Osteocyte (in vitro differentiated cells): Measurements from ENCODE around the gene ABRACL. TPM values are rescaled to one million over a fixed set of nuclear protein-coding genes. Genes with fewer than 3 reads are reported as not detected.
"Not testable (repeated sequence)": the region's sequence is repeated elsewhere in the genome, so short reads cannot be mapped to it uniquely, and the experiment has no call there.

Experiments used
- DNase-seq: peaks from one replicate; pipeline ENCODE4 v3.0.0; 2021; ENCODE audit warnings: mixed read lengths; ENCODE audit not compliant: unreplicated experiment; ENCODE audit errors: extremely low spot score
- H3K27ac Mint-ChIP-seq: one replicate; pipeline ENCODE4 v1.8.0; 2021; ENCODE audit warnings: mild to moderate bottlenecking, mixed read lengths; ENCODE audit not compliant: unreplicated experiment
- H3K27me3 Mint-ChIP-seq: one replicate; pipeline ENCODE4 v1.8.0; 2021; ENCODE audit warnings: mixed read lengths; ENCODE audit not compliant: unreplicated experiment
- H3K36me3 Mint-ChIP-seq: one replicate; pipeline ENCODE4 v1.8.0; 2021; ENCODE audit warnings: mixed read lengths; ENCODE audit not compliant: unreplicated experiment
- H3K4me1 Mint-ChIP-seq: one replicate; pipeline ENCODE4 v1.8.0; 2021; ENCODE audit warnings: mixed read lengths; ENCODE audit not compliant: unreplicated experiment
- H3K4me3 Mint-ChIP-seq: one replicate; pipeline ENCODE4 v1.8.0; 2021; ENCODE audit warnings: mild to moderate bottlenecking, moderate library complexity, mixed read lengths; ENCODE audit not compliant: unreplicated experiment
- H3K9me3 Mint-ChIP-seq: one replicate; pipeline ENCODE4 v1.8.0; 2021; ENCODE audit warnings: mixed read lengths; ENCODE audit not compliant: unreplicated experiment
- total RNA-seq: library from RNA; stranded (reverse); gene quantifications from 2 replicates; pipeline ENCODE4 v1.2.1, GENCODE V29; 2021
- TF ChIP-seq, protein P1 (sequence below): fragments of 200-600 bp; sonication (generic); IDR thresholded peaks from 2 replicates; pipeline ENCODE4 v1.5.0; 2021; ENCODE audit warnings: antibody characterized with exemption, mild to moderate bottlenecking, moderate library complexity

Gene ABRACL
- total RNA-seq, 1 donor from 2014 or later: 16.9 TPM

DNA sequence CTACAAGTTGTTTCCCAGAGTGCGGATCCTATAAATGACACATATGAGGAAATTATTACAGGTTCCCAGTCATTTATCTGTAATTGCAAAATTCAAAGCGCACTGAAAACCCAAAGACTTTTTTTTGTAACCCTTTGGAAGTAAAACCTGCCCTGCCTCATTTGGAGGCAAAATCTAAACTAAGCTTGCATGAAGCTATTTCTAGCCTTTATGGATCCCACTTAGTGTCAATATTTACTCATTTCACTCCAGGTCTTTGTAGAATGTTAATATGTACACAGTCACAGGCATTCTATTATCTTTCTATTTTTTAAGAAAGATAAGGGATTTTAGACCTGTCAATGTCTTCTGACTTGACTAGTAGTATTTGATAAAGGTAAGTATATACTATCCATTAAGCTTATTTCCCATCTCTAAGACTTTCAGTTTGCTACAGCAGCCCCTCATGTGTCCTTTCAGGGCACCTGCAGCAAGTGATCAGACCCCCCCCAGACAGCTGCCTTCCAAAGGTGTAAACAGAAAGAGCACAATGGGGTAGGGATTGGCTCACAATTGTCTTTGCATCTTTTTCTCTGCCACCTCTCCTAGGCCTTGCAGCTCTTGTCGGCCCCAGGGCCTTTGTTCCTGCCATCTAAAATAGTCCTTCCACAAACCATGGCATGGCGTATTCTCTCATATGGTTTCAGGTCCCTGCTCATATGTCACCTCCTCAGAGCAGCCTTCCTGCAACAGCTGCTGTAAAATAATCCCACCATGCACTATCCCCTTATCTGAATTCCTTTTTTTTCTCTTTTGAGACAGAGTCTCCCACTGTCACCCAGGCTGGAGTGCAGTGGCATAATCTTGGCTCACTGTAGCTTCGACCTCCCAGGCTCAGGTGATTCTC is 39.2 kb upstream of the ABRACL start:
- Mint-ChIP-seq H3K4me3 (no peak overlapping the region), H3K36me3 (no peaks in the 10 kb centered on the region)

GRCh38 chr6:138991206-138991605 is 37.3 kb upstream of the ABRACL start:
- TF ChIP-seq, protein P1, sequence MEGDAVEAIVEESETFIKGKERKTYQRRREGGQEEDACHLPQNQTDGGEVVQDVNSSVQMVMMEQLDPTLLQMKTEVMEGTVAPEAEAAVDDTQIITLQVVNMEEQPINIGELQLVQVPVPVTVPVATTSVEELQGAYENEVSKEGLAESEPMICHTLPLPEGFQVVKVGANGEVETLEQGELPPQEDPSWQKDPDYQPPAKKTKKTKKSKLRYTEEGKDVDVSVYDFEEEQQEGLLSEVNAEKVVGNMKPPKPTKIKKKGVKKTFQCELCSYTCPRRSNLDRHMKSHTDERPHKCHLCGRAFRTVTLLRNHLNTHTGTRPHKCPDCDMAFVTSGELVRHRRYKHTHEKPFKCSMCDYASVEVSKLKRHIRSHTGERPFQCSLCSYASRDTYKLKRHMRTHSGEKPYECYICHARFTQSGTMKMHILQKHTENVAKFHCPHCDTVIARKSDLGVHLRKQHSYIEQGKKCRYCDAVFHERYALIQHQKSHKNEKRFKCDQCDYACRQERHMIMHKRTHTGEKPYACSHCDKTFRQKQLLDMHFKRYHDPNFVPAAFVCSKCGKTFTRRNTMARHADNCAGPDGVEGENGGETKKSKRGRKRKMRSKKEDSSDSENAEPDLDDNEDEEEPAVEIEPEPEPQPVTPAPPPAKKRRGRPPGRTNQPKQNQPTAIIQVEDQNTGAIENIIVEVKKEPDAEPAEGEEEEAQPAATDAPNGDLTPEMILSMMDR: no peak
- Mint-ChIP-seq H3K4me3 (no peak overlapping the region), H3K9me3 (no peaks in the 10 kb centered on the region), H3K36me3 (no peaks in the 10 kb centered on the region), H3K27me3 (no peaks in the 10 kb centered on the region), H3K4me1 (peaks cover 10% of the 10 kb centered on the region), H3K27ac (no peak overlapping the region)
- DNase-seq: no peak

More for the DNA sequence above, 39.2 kb upstream of the ABRACL start:
- no peak for DNase-seq
- Mint-ChIP-seq H3K9me3 (no peaks in the 10 kb centered on the region), H3K27ac (no peak overlapping the region), H3K4me1 (peaks cover 7% of the 10 kb centered on the region), H3K27me3 (no peaks in the 10 kb centered on the region)
- TF ChIP-seq, protein P1: no peak

GRCh38 chr6:138992965-138993364 is 35.6 kb upstream of the ABRACL start:
- not testable (repeated sequence) for H3K4me3 Mint-ChIP-seq, H3K27me3 Mint-ChIP-seq, H3K27ac Mint-ChIP-seq, H3K9me3 Mint-ChIP-seq, DNase-seq, H3K36me3 Mint-ChIP-seq
- H3K4me1 Mint-ChIP-seq: peaks cover 18% of the 10 kb centered on the region

DNA sequence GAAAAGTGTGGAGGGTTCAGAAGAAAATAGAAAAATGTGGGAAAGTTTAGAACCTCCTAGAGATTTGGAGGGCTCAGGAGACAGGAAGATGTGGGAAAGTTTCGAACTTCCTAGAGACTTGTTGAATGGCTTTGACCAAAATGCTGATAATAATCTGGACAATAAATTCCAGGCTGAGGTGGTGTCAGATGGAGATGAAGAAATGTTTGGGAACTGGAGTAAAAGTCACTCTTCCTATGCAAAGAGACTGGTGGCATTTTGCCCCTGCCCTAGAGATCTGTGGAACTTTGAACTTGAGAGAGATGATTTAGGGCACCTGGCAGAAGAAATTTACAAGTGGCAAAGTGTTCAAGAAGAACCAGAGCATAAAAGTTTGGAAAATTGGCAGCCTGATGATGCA is 35.1 kb upstream of the ABRACL start:
- not testable (repeated sequence) for H3K27ac Mint-ChIP-seq, H3K36me3 Mint-ChIP-seq, H3K9me3 Mint-ChIP-seq, DNase-seq, H3K4me3 Mint-ChIP-seq, H3K27me3 Mint-ChIP-seq
- H3K4me1 Mint-ChIP-seq: peaks cover 17% of the 10 kb centered on the region

GRCh38 chr6:138996524-138996923 is 32.0 kb upstream of the ABRACL start:
- H3K36me3 Mint-ChIP-seq: no peaks in the 10 kb centered on the region
- TF ChIP-seq, protein P1: no peak
- no peaks in the 10 kb centered on the region for H3K9me3 Mint-ChIP-seq
- H3K27ac Mint-ChIP-seq: no peak overlapping the region
- no peak for DNase-seq
- H3K4me3 Mint-ChIP-seq: no peak overlapping the region
- H3K4me1 Mint-ChIP-seq: peaks cover 17% of the 10 kb centered on the region
- no peaks in the 10 kb centered on the region for H3K27me3 Mint-ChIP-seq

DNA sequence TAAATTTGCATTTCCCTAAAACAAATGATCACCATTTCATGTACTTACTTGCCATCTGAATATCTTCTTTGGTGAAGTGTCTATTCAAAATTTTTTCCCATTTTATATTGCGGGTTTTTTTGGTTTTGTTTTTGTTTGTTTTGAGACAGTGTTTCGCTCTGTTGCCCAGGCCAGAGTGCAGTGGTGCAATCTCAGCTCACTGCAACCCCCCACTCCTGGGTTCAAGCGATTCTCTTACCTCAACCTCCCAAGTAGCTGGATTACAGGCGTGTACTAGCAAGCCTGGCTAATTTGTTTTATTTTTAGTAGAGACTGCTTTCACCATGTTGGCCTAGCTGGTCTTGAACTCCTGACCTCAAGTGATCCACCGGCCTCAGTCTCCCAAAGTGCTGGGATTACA is 31.4 kb upstream of the ABRACL start:
- peaks cover 17% of the 10 kb centered on the region for H3K4me1 Mint-ChIP-seq
- no peaks in the 10 kb centered on the region for H3K9me3 Mint-ChIP-seq
- no peak overlapping the region for H3K4me3 Mint-ChIP-seq
- no peaks in the 10 kb centered on the region for H3K27me3 Mint-ChIP-seq
- no peak for DNase-seq
- H3K36me3 Mint-ChIP-seq: no peaks in the 10 kb centered on the region
- no peak overlapping the region for H3K27ac Mint-ChIP-seq
- TF ChIP-seq, protein P1: no peak
